HG03565 (cell line): ENCODE measurements around the gene PMM2.
"Not testable (repeated sequence)": the region's sequence is repeated elsewhere in the genome, so short reads cannot be mapped to it uniquely, and the experiment has no call there.

Source experiments
- ATAC-seq: cut with Tn5 transposase; IDR thresholded peaks from one replicate; pipeline ENCODE4 v1.9.1; 2021; ENCODE audit warnings: mild to moderate bottlenecking, moderate library complexity; ENCODE audit not compliant: unreplicated experiment

Gene PMM2

GRCh38 chr16:8797364-8798173 lies at the start of gene PMM2, which contains the start of gene TMEM186:
TSS of gene PMM2 (plus strand) at chr16:8797839. CDS start at chr16:8797883, 44 bp downstream.
TSS of gene TMEM186 (minus strand) at chr16:8797639. CDS start at chr16:8797614, 25 bp downstream.
- peak; percentile 88 for ATAC-seq

GRCh38 chr16:8748944-8749343 lies 48.7 kb upstream of the PMM2 start:
- not testable (repeated sequence) for ATAC-seq

DNA sequence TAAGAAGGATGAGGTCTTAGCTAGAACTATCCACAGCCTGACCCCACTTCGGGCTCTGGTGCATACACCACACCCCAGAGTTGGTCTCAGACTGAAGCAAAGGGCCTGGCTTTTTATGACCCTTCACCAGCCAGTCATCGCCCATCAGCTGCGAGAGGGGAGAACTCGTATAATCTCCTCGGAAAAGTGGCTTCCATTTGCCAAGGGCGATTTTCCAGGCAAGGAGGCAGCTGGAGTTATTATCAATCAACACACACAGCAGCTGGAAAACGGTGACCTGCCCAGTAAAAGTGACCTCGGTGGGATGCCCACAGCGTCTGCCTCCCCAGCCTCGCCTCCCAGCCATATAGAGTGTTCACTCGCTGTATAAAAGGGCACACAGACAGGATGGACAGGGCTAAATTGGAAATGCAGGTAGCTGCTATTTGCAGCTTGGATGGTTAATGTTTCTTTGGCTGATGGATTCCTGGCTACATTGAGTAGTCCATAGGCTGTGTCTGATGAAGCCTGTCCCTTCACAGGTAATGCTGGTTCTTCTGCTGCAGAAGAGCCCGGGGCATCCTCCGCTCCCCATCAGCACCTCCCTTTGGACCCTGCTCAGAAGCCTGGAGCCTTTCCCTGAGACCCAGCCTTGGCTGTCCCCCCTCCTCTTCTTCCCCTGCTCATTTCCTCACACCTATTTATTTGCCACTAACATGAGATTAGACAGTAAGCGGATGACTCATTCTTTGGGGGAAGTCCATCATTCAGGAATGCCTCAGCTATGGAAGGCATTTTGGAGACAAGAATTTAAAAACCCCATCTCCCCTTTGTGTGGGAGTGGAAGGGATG lies 45.9 kb upstream of the PMM2 start:
- no peak for ATAC-seq

DNA sequence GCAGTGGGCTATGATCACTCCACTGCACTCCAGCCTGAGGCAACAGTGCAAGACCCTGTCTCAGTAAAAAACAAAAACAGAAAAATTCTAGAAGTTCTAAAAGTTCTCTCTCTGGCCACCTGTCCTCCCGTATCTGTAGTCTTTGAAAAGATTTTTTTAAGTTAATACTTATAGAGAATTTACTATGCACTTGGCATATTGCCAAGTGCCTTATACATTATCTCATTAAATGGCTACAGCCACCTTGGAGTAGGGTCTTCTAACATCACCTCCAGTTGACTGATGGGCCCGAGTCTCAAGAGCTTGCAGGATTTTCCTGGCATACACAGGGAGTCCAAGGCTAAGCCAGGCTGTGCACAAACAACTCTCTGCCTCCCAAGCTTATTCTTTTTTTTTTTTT lies 44.9 kb upstream of the PMM2 start:
- ATAC-seq = no peak

GRCh38 chr16:8753416-8754054 lies 44.1 kb upstream of the PMM2 start:
- ATAC-seq = no peak

- ATAC-seq = no peak
These were observed 40.9 kb upstream of the PMM2 start for GRCh38 chr16:8756755-8757154.

GRCh38 chr16:8758022-8758421 lies 39.6 kb upstream of the PMM2 start:
- ATAC-seq = no peak

GRCh38 chr16:8760021-8760420 lies 37.6 kb upstream of the PMM2 start:
- no peak for ATAC-seq

DNA sequence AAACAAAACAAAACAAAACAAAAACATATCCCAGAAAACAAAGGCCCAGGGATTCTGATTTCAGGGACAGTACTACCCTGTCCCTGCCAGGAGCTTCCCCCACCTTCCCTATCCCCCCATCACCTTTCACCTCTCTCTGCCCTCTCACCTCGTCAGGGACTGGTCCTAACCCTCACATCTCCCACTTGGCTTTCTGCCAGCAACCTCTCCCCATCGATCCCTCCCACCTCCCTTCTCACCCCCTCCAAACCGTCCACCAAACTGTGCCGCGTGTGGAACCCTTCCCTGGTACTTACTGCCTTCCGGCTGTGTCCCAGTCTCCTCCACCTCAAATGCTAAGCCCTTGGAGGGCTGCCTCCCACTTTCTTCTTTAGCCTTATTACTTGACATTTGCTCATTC lies 36.6 kb upstream of the PMM2 start:
- no peak for ATAC-seq

GRCh38 chr16:8762254-8762653 lies 35.4 kb upstream of the PMM2 start:
- ATAC-seq = no peak

- no peak for ATAC-seq
These were observed 34.6 kb upstream of the PMM2 start for GRCh38 chr16:8763083-8763482.

GRCh38 chr16:8763899-8764298 lies 33.7 kb upstream of the PMM2 start:
- ATAC-seq = no peak

GRCh38 chr16:8764525-8765250 lies 33.0 kb upstream of the PMM2 start:
- no peak for ATAC-seq

- no peak for ATAC-seq
These were observed 30.5 kb upstream of the PMM2 start for GRCh38 chr16:8767176-8767575.

- ATAC-seq = no peak
These were observed 29.4 kb upstream of the PMM2 start for GRCh38 chr16:8768283-8768682.

- no peak for ATAC-seq
These were observed 28.9 kb upstream of the PMM2 start for GRCh38 chr16:8768692-8769091.

GRCh38 chr16:8773537-8773936 lies 24.1 kb upstream of the PMM2 start:
- ATAC-seq = no peak

- ATAC-seq = no peak
These were observed 23.4 kb upstream of the PMM2 start for GRCh38 chr16:8774208-8774607.

GRCh38 chr16:8775359-8775758 lies 22.3 kb upstream of the PMM2 start:
- no peak for ATAC-seq

DNA sequence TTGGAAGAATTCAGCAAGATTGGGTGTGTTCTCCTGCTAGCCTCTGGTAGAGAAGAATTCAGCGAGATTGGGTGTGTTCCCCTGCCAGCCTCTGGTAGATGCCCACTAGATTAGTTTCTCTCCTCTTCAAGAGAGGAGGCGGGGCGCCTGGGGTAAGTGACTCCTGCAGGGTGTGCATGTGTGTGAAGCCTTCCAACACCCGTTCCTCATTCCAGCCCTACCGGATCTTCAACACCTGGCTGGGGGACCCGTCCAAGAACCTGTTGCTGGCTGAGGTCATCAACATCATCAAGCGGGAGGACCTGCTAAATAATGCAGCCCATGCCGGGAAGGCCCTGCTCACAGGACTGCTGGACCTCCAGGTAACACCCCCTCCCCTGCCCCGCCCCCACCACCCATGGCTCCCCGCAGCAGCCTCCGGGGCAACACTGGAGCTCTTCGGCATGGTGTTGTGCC lies 21.5 kb upstream of the PMM2 start:
- ATAC-seq = no peak

GRCh38 chr16:8777217-8777616 lies 20.4 kb upstream of the PMM2 start:
- no peak for ATAC-seq
